ENCODE results near the gene IL27RA. TPM values are rescaled to one million over a fixed set of nuclear protein-coding genes. Genes with fewer than 3 reads are reported as not detected.

IL27RA gene
- total and polyA plus RNA-seq, 10 donors: 12.8 to 28.7 (median 16.8) TPM

DNA sequence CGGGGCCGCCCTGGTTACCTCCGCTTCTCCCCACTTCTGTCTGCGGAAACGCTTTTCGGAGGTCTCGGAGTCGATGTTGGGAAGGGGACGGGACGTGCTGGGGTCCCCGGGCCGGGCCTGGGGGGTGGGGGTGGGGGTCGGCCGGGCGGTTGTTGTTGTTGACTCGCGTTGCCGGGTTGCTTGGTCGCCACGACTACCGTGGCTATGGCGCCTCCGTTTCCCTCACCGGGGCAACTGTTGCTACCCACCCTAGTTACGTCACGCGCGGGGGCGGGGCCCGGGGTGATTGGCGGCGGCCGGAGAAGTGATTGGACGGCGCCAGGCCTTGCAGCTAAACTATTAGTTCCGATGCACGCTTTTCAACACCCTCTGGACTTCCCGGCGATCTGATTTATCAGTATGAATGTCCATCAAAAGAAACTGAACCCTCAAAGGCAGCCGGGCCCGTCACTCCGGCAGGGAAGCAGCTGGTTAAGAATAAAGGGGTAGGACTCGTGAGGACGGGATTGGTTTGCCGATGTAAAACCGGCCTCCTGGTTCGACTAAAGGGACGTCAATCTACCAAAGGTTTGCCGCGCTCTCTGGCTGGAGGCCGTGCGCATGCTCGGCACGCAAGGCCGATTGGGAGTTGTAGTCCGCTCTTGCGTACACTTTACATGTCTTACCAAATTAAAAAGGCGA, 25.3 kb upstream of the IL27RA start, which contains the start of gene RFX1:
Gene RFX1 (minus strand): TSS at position 236 of the 681 bp plus-strand sequence. CDS start 12,477 bp downstream, outside the sequence.
- WGBS, 5 donors: 0 to 1% (median 0%) methylated on average over 14 to 58 of the region's 58 CpGs
- peak within 1 kb of the TSS; percentile 71 to 98 (median 87) for H3K4me3 ChIP-seq
- H3K36me3 ChIP-seq: no peaks in the 10 kb centered on the region
- intact Hi-C loops (cut with DNase I; ENCODE audit: low total_unique reads): no loop called here
- H3K27me3 ChIP-seq (replicated peaks in 1 of 7): no peaks in the 10 kb centered on the region
- TF ChIP-seq, protein P1, sequence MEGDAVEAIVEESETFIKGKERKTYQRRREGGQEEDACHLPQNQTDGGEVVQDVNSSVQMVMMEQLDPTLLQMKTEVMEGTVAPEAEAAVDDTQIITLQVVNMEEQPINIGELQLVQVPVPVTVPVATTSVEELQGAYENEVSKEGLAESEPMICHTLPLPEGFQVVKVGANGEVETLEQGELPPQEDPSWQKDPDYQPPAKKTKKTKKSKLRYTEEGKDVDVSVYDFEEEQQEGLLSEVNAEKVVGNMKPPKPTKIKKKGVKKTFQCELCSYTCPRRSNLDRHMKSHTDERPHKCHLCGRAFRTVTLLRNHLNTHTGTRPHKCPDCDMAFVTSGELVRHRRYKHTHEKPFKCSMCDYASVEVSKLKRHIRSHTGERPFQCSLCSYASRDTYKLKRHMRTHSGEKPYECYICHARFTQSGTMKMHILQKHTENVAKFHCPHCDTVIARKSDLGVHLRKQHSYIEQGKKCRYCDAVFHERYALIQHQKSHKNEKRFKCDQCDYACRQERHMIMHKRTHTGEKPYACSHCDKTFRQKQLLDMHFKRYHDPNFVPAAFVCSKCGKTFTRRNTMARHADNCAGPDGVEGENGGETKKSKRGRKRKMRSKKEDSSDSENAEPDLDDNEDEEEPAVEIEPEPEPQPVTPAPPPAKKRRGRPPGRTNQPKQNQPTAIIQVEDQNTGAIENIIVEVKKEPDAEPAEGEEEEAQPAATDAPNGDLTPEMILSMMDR (IDR thresholded peaks at IDR 0.05 in 8 of 11, conservative IDR thresholded peaks at IDR 0.05 in 3 of 11): peak in 1 of 11 experiments; percentile 35
- TF ChIP-seq POLR2AphosphoS5 (IDR thresholded peaks at IDR 0.05): peak in 1 of 3 donors; percentile 59
- peak in 1 of 3 donors; percentile 55 for TF ChIP-seq POLR2A (IDR thresholded peaks at IDR 0.05)
- DNase-seq: peak; percentile 99
- no peaks in the 10 kb centered on the region for H3K9me3 ChIP-seq
- peaks cover 31 to 51% (median 48%) of the 10 kb centered on the region in 6 donors for H3K4me1 ChIP-seq
- H3K27ac ChIP-seq: peak within 1 kb of the TSS; percentile 89 to 99 (median 98)

DNA sequence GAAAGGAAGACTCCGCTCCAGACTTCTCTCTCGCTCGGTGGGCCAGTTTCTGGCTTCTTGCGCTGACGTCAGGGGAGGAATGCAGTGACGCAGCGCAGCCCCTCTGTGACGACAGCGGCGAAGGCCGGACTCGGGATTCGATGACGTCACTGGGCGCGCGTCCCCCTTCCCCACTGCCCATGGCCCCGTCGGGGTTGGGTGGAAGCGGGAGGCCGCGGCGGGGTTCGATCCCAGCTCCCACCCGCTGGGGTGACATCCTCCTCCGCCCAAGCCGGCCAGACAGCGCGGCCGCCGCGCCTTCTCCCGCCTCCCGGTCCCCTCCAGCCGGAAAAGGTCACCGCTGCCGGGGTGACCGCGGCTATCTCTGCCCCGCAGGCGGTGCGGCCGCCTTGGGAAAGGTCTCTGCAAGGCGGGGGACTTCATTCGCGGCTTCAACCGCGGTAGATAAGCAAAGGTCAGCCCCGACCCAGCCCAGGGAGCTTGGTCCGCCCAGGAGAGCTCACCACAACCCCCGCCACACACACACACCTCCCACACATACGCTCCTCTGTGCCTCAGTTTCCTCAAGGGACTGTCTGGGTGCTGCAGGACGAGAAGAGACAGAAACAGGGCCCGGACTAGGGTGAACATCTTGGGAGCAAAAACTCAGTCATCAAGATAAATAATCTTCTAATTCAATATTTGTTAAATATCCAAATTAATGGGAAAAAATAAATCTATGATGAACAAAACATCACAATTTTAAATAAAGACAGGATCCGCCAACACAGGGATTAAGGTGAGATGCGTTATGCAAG, 24.6 kb upstream of the IL27RA start:
- Histone ChIP-seq H3K9me3 (no peaks in the 10 kb centered on the region), H3K4me1 (peaks cover 27 to 43% (median 41%) of the 10 kb centered on the region in 6 donors), H3K4me3 (peak overlapping the region; percentile 37 to 98 (median 87)), H3K27ac (peak overlapping the region; percentile 89 to 99 (median 98)), H3K27me3 (replicated peaks in 1 of 7) (no peaks in the 10 kb centered on the region), H3K36me3 (no peaks in the 10 kb centered on the region)
- 4 to 10% (median 5%) methylated on average over 25 to 56 of the region's 56 CpGs for WGBS, 5 donors
- intact Hi-C loops (cut with DNase I; ENCODE audit: low total_unique reads): no loop called here
- DNase-seq: peak; percentile 96
- TF ChIP-seq, protein P1 (IDR thresholded peaks at IDR 0.05 in 8 of 11, conservative IDR thresholded peaks at IDR 0.05 in 3 of 11): no peak
- TF ChIP-seq POLR2A (IDR thresholded peaks at IDR 0.05) (peak in 1 of 3 donors; percentile 51), POLR2AphosphoS5 (IDR thresholded peaks at IDR 0.05) (peak; percentile 84 to 90 (median 86))

DNA sequence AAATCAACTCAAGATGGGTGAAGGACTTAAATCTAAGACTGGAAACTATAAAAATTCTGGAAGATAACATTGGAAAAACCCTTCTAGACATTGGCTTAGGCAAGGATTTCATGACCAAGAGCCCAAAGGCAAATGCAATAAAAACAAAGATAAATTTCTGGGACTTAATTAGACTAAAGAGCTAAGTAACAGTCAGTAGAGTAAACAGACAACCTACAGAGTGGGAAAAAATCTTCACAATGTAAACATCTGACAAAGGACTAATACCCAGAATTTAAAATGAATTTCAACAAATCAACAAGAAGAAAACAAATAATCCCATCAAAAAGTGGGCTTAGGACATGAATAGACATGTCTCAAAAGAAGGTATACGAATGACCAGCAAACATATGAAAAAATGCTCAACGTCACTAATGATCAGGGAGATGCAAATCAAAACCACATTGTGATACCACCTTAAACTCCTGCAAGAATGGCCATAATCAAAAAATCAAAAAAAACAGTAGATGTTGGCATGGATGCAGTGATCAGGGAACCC, 19.1 kb upstream of the IL27RA start:
- Histone ChIP-seq H3K27me3 (replicated peaks in 1 of 7) (no peaks in the 10 kb centered on the region), H3K4me1 (peaks cover 0 to 38% (median 15%) of the 10 kb centered on the region in 6 donors), H3K4me3 (no peak overlapping the region), H3K9me3 (no peaks in the 10 kb centered on the region), H3K27ac (no peak overlapping the region), H3K36me3 (no peaks in the 10 kb centered on the region)
- intact Hi-C loops (cut with DNase I; ENCODE audit: low total_unique reads): no loop called here
- DNase-seq: no peak
- TF ChIP-seq, protein P1 (IDR thresholded peaks at IDR 0.05 in 8 of 11, conservative IDR thresholded peaks at IDR 0.05 in 3 of 11): no peak
- no peak for TF ChIP-seq POLR2A (IDR thresholded peaks at IDR 0.05)
- TF ChIP-seq POLR2AphosphoS5 (IDR thresholded peaks at IDR 0.05): no peak
- whole genome bisulfite sequencing, 5 donors: 74 to 89% (median 83%) methylated on average over 2 of the region's 2 CpGs
